OCI-M2 (cell line): ENCODE results near the gene APOL5.
"Not testable (repeated sequence)": the region's sequence is repeated elsewhere in the genome, so short reads cannot be mapped to it uniquely, and the experiment has no call there.

Source experiments
- DNase-seq: peaks from one replicate; lab custom pipeline; 2025; ENCODE audit not compliant: unreplicated experiment; lab: John Stamatoyannopoulos, UW

Gene APOL5, protein sequence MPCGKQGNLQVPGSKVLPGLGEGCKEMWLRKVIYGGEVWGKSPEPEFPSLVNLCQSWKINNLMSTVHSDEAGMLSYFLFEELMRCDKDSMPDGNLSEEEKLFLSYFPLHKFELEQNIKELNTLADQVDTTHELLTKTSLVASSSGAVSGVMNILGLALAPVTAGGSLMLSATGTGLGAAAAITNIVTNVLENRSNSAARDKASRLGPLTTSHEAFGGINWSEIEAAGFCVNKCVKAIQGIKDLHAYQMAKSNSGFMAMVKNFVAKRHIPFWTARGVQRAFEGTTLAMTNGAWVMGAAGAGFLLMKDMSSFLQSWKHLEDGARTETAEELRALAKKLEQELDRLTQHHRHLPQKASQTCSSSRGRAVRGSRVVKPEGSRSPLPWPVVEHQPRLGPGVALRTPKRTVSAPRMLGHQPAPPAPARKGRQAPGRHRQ

DNA sequence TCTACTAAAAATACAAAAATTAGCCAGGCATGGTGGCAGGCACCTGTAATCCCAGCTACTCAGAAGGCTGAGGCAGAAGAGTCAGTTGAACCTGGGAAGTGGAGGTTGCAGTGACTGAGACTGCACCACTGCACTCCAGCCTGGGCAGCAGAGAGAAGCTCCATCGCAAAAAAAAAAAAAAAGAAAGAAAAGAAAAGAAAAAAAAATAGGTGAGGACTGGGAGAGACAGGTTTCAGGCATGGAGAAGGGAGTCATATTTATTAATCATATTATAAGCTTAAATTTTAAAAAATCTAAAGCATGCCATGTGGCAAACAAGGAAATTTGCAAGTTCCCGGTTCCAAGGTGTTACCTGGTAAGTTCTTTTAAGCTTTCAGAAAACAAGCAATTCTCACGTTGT lies at the start of gene APOL5:
Gene APOL5 (plus strand): TSS at position 301 of the 400 bp plus-strand sequence. CDS start 0 bp downstream, at position 301.
- no peak for DNase-seq

DNA sequence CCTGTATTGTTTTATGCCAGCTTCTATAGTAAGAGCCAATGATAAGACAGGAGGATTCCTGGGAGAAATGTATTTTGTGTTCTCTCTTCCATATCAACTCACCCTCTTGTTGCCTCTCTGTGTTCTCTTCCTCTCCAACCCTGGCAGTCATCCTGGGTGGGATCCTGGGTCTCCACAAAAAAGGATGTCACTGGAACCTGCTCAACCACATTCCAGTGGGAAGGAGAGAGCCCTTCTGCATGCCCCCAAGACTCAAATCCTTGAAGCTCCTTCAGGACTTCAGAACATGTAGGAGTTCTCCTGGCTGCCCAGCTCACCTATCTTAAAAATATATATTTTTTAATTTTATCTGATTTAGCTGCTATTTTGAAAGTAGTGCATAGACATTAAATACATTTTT lies 43.3 kb upstream of the APOL5 start:
- no peak for DNase-seq

DNA sequence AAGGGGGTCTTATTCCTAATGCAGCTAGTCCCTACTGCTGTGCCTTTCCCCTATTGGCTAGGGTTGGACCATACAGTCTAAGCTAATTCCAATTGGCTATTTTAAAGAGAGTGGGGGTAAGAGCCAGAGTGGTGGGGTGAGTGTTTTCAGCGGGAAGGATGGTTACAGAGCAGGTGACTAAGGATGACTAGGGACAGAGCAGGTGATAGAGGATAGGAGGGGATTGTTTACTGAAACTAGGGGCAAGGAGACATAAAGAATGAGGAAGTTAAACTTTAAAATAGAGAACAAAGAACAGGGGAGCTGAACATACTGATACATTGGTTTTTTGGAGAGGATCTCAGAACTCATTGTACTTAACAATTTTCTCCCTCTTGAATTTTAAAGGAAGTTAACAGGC lies 41.6 kb upstream of the APOL5 start:
- DNase-seq: not testable (repeated sequence)

DNA sequence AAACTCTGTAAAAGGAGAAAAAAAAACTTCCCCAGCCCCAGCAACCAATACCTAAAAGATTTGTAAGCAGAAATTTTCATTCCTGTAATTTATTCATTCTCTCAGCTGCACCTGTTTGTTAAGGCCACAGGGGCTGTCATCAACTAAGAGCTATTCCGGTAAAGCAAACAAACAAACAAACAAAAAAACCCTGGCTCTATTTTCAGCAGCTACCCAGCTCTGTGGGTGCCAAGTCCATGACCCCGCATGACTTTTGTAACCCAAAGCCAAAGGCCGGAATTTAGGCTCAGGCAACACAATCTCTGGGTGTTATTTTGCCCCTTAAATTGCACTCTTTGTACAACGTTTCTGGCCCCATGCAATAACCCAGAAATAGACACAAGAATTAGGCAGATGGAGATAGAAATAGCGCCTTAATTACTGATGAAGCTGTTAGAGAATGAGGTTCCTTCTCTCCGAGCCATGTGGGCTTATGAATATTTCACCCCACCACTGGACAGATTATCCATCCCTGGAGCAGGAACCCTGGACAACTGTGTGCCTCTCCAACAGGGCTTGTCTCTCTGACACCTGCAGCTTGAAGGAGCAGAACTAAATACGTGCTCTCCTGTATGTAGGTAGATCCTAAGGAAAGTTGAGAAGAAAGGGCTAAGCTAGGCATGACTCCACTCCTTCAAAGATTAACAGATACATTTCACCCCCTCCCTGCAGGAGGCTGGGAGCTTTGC lies 40.0 kb upstream of the APOL5 start:
- DNase-seq: no peak

DNA sequence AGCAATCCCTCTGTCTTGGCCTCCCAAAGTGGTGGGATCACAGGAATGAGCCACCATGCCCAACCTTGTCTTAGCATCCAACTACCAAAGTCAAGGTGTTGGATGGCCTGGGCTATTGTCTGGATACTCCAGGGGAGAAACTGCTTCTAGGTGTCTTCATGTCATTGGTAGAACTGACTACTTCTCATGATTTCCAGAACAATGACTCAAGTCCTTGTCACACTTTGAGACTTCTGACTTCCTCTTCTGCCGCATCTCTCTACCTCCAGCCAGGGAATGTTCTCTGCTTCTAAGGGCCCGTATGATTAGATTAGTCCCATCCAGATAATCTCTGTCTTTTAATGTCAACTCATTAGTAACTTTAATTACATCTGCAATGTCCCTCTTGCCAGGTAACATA lies 38.8 kb upstream of the APOL5 start:
- no peak for DNase-seq

DNA sequence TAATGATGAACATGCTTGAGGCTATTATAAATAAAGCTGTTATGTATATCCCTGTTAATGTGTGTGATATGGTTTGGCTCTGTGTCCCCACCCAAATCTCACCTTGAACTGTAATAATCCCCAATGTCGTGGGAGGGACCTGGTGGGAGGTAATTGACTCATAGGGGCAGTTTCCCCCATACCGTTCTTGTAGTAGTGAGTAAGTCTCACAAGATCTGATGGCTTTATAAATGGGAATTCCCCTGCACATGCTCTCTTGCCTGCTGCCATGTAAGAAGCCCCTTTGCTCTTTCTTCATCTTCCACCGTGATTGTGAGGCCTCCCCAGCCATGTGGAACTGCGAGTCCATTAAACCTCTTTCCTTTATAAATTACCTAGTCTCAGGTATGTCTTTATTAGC lies 38.2 kb upstream of the APOL5 start:
- not testable (repeated sequence) for DNase-seq

DNA sequence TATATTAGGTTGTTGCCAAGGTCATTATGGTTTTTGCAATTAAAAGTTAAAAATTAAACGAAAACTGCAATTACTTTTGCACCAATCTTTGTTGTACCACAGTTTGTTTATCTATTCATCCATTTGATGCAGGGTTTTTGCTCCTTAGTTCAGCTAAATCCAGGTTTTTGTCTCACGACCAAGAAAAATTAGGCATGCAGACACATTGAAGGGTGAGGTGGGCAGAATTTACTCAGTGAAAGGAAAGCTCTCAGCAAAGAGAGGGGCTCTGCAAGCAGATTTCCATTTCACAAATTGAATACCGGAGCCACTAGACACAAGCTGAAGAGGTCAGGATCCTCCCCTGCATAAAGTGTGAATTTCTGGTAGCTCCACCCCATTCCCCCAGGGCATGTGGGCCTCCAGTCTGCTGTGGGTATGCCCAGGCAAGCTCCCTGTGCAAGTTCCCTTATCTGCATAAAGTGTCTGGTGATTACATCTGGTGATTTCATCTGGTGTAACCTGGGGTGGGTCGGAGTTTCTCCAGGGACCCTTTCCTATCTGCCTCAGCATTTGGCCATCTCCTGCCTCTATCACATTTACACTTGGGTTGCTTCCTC lies 36.1 kb upstream of the APOL5 start:
- DNase-seq: no peak

DNA sequence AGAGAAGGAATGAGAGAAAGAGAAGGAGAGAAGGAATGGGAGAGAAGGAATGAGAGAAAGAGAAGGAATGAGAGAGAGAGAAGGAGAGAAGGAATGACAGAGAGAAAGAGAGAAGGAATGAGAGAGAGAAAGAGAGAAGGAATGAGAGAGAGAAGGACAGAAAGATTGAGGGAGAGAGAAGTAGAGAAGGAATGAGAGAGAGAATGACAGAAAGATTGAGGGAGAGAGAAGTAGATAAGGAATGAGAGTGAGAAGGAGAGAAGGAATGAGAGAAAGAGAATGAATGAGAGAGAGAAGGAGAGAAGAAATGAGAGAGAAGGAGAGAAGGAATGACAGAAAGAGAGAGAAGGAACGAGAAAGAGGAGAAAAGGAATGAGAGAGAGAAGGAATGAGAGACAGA lies 34.1 kb upstream of the APOL5 start:
- no peak for DNase-seq

DNA sequence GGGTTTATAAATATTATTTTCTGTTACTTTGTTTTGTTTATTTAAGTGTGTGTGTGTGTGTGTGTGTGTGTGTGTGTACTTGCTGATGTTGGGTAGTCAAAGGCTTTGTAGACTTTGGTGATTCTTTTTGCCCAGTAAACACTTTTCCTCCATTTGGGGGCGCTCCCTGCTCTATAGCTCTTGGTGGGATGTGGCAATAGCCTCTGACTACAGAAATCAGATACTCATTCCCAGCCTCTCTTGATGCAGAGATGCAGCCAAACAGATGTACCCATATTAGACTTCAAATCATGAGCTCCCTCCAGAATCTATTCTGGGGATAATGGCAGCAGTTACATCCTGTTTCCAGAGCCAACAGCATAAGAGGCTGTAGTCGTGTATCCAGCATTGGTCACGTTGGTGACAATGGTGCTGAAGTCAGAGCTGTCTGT lies 33.4 kb upstream of the APOL5 start:
- DNase-seq: no peak

DNA sequence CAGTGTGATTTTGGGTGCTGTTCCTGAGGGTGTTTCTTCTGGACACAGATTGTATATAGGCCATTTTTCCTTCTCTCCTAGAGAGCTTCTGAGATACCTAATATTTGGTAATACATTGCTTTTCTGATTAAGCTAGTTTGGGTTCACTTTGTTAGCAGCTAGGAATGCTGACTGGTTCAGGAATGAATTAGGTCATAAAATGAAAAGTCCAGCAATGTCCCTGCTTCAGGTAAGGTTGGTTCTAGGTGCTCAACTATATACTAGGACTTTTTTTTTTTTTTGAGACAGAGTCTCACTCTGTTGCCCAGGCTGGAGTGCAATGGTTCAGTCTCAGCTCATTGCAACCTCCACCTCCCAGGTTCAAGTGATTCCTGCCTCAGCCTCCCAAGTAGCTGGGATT lies 32.9 kb upstream of the APOL5 start:
- no peak for DNase-seq

DNA sequence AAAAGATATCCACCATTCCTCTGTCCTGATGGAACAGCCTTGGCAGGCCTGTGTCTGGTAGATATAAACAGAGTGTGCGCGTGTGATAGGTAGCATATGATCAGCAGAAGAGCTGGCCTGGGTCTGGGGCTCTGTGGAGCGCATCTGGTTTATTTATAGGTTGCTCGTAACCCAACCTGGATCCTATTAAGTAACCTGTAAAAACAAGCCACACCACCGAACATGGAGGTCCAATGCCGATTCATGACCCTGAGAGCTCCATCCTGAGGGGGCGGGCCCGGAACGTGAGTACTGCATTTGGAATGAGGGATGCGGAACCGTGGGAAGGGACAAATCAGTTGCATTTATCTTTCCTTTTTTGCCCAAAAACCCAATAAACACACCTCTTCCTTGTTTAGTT lies 31.9 kb upstream of the APOL5 start:
- DNase-seq: no peak

DNA sequence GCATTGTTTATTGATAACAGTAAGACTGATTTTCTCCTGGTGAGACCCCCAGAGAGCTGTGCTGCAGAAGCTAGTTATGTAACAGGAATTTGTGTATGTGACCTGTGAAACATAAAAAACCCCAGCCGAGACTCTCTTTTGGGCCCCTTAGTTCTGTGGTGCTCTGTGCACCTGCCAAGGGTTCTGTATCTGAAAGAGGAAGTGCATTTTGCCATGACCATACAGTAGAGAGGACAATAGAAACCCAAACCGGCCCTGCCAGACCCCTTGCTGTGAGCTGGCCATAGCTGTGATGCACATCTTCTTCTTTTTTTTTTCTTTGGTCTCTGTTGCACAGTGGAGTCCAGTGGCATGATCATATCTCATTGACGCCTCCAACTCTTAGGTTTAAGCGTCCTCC lies 31.4 kb upstream of the APOL5 start:
- DNase-seq: no peak

DNA sequence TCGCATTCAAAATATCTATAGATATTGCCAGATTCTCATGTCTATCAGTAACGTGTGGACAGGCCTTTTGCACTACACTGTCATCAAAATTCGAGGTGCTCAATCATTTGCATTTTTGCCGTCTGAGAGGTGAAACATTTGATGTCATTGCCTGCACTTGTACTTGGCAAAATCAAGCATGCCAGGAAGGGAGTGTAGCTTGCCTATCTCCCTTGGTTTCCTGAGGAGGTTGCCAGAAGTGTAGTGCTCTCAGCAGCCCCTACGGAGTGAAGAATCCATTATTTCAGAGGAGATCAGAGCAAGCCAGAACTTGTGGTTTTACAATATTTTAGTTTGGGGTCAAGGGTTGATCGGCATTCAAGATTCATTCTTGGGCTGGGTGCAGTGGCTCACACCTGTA lies 30.2 kb upstream of the APOL5 start:
- no peak for DNase-seq

DNA sequence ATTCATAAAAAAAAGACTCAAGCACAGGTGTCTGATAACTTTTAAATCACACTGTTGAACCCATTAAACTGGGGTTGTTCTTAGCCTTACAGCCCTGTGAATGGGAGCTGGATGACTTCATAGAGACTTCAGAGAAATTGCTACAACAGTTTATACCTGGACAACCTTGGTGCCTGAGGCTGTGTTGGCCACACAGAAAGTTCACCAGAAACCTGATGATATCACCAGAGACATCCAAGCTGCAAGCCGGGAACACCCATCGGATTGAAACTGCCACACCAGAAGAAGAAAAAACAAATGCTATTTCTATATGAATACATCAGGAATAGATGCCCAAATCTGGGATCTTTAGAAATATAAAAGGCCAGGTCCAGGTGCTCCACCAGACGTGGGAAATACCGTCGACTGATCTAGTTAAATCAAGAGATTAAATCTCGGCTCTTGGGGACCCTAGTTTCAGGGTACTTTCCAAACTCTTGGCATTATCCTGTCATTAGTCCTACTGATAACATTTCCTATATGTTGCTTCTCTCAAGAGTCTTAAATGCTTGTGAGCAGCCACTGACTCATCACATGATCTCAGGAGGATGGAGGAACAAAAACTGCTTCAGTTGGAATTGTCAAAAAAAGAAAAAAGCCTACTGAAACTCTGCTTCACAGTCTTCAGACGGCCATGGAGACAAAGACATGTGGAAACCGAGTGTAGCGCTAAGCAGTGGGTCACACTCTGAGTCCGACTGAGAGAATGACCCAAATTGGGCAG lies 28.6 kb upstream of the APOL5 start:
- DNase-seq: no peak

DNA sequence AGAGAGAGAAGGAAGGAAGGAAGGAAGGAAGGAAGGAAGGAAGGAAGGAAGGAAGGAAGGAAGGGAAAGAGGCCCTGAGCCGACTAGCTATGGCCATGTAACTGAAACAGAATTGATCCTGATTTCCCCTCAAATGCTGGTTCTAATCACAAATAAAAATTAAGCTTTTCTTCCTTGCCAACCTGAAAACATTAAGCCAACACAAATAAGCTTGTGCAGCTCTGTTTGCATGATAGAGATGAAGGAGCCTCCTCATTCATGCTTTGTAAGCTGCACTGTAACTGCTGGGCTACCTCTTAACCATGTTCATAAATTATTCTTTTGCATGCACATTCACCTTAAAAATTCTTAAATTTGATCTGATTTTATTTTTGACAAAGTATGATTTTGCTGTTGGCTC lies 27.7 kb upstream of the APOL5 start:
- DNase-seq: no peak

DNA sequence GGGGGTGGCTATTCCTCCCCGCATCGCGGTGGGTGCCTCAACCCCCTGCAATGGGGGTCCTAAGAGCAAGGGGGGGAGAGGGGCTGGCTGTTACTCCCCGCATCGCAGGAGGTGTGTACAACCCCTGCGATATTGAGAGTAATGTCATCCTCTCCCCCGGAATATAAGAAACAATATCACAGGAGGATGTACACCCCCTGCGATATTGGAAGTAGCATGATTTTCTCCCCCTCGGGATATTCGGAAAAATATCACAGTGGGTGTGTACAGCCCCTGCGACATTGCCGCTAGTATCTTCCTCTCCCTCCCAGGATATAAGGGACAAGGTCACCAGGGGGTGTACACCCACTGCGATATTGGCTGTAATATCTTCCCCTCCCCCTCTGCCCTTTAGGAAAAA lies 22.5 kb upstream of the APOL5 start:
- no peak for DNase-seq

DNA sequence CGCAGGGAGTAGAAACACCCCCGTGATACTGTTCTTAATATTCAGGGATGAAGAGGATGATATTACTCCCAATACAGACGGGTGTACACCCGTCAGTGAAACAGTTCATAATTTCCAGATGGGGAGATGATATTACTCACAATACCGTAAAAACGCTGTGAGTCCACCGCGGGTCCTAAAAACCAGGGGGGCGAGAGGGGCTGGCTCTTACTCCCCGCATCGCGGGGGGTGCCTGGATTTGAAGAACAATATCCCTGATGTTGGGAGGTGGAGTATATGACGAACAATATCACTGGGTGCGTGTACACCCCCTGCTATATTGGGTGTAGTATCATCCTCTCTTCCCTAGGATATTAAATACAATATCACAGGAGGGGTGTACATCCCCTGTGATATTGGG lies 20.5 kb upstream of the APOL5 start:
- no peak for DNase-seq

DNA sequence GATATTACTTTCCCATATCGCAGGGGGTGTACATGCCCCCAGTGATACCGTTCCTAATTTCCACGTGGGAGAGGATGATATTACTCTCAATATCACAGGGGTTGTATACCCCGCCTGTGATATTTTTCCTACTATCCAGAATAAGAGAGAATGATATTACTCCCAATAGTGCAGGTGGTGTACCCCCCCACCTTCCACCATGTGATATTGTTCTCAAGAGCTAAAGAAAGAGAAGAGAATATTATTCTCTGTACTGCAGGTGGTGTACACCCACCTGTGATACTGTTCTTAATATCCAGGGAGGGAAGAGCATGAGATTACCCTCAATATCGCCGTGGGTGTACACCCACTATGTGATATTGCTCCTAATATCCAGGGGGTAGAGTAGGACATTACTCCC lies 17.8 kb upstream of the APOL5 start:
- not testable (repeated sequence) for DNase-seq

DNA sequence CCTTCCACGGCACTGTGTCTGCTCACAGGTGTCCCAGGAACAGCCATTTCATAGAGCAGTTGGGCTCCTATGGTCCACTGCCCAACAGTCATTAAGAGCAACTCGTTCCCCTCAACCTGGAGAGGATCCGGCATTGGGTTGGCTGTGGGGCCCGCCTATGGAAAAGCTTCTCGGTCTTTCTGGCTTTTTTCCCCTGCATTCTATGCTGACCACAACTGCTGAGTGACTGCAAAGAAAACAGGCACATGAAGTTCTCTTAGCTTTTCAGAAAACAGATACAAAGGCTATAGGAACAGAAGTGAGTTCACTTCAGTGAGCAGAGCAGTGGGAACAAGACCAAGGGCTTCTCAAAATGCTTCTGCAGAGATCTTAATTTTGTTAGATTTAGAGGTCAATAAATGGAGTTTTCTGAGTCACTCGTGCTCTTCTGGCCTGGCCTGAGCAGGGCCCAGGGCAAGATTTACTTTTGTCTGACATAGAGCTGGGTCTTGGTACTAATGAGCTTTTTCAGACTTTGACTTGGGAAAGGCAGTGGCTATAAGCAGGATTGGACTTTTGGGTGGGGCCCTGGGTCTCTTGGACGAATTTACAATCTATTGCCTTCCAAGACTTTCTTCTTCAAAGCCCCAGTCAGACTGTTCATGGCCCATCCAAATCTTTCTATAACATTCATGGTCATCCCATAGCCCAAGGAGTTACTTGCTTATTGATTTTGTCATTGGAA lies 13.6 kb upstream of the APOL5 start:
- no peak for DNase-seq

DNA sequence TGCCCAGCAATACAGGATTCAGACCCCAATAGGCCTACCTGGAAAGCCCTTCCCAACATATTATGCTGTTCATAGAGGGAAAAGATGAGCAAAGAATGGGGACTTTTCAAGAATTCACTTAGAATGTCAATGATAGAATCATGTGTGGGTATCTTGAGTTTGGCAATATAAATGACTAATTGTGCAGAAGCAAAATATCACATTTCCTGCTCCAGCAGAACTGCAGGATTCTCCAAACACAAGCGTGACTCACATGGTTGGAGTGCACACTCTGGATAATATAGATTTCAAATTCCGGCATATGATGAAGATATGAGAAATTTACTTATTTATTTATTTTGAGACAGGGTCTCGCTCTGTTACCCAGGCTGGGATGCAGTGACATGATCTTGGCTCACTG lies 12.5 kb upstream of the APOL5 start:
- DNase-seq: no peak

DNA sequence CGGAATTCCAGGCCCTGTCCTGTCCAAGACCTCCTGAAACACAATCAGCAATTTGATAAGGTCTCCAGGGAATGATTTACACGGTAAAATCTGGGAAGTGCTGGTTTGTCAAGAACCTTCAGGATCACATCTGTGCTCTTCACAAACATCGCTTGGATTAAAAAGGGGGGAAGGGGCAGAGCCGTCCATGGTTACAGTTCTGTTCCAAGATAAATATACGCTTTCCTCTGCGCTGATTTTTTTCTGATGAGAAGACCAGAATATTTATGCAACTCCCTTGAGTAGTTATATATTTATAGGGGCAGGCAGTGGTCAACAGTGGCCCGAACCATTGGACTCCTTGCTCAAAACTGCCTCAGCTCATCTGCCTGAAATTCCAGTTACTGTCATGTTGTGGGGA lies 9.2 kb upstream of the APOL5 start:
- no peak for DNase-seq
